Subcutaneous adipose tissue (tissue), 4 donors: ENCODE measurements around the gene ACTL7A. TPM values are rescaled to one million over a fixed set of nuclear protein-coding genes. Genes with fewer than 3 reads are reported as not detected.

Experiments used
- total RNA-seq, 4 donors: library from RNA; depleted of rRNA; stranded (reverse); fragments of >200 nt; gene quantifications; one replicate each; pipeline ENCODE4 v1.1.0, GENCODE V29; 2016
- TF ChIP-seq, protein P1 (sequence below): fragments of 450-650 bp; IDR thresholded peaks from one replicate; pipeline ENCODE4 v1.5.1; 2016; ENCODE audit warnings: low read depth, mild to moderate bottlenecking, control low read depth, antibody characterized with exemption, moderate library complexity

Gene ACTL7A
- total RNA-seq, 4 donors from 2014 or later, result not detected

- TF ChIP-seq, protein P1, sequence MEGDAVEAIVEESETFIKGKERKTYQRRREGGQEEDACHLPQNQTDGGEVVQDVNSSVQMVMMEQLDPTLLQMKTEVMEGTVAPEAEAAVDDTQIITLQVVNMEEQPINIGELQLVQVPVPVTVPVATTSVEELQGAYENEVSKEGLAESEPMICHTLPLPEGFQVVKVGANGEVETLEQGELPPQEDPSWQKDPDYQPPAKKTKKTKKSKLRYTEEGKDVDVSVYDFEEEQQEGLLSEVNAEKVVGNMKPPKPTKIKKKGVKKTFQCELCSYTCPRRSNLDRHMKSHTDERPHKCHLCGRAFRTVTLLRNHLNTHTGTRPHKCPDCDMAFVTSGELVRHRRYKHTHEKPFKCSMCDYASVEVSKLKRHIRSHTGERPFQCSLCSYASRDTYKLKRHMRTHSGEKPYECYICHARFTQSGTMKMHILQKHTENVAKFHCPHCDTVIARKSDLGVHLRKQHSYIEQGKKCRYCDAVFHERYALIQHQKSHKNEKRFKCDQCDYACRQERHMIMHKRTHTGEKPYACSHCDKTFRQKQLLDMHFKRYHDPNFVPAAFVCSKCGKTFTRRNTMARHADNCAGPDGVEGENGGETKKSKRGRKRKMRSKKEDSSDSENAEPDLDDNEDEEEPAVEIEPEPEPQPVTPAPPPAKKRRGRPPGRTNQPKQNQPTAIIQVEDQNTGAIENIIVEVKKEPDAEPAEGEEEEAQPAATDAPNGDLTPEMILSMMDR, result no peak
These were observed 24.0 kb upstream of the ACTL7A start for GRCh38 chr9:108838017-108838416.

DNA sequence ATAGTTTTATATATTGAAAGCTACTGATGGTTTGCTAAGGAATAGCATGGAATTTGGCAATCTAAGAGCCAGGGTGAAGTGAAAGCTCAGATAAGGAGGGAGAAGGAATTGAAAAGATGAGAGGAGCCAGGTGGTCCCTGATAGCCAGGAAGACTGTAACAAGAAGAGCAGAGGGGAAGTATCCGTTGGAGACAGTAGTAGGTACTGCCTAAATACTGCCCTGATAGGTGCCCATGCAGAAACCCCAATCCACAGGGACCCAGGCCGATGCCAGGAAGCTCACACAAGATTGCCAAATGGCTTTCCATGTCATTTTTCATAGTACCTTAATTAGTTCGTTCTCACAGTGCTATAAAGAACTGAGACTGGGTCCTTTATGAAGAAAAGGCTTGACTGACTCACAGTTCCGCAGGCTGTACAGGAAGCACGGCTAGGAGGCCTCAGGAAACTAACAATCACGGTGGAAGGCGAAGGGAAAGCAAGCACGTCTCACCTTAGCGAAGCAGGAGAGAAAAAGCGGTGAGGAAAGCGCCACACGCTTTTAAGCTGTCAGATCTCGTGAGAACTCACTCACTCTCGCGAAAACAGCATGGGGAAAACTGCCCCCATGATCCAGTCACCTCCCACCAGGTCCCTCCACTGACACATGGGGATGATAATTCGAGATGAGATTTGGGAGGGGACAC, 19.3 kb upstream of the ACTL7A start:
- TF ChIP-seq, protein P1, result no peak

DNA sequence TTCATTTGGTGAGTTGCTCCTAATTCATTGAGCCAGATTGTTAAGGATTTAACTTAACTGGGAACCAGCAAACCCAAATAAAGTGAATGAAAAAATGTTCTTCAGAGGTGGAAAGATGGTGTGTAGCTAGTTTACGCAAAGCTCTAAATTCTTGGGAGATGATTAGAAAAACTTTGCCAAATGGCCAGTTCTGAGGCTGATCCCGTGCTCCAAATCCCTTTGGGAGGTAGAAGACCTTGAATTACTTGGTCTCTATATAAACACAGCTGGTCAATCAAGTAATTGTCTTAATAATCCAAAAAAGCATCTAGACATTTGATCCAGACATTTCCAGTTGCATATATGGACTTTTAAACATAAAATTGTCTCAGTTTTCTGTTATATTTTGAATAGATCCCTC, 17.7 kb upstream of the ACTL7A start:
- TF ChIP-seq, protein P1, result no peak

- TF ChIP-seq, protein P1, result no peak
These were observed 17.2 kb upstream of the ACTL7A start for GRCh38 chr9:108844856-108845255.

DNA sequence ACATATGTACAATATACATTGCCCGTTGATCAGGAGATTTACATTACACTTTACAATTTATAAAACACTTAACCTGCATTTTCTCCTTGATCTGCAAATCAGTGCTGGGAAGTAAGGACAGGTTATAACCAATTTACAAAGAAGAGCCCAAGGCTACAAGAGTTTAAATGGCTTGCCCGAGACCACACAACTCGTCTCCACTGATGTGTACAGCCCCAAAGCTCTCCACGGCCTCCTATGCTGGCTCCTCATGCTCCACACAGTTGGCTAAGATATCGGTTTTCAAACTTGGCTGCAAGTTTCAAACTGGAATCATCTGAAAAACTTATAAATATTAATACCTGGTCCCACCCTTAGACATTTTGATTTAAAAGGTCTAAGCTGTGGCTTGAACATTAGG, 16.6 kb upstream of the ACTL7A start:
- TF ChIP-seq, protein P1, result no peak

DNA sequence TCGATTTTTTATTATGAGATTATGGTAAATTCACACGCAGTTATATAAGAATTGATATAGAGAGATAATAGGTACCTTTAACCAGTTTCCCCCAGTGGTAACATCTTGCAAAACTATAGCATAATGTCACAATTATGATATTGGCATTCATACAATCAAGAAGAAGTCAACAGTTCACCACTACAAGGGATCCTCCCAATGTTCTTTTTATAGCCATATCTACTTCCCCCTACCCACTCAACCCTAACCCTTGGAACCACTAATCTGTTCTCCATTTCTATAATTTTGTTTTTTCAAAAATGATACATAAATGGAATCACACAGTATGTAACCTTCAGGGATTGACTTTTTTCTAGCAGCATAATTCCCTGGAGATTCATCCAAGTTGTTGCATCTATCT, 16.1 kb upstream of the ACTL7A start:
- TF ChIP-seq, protein P1, result no peak

DNA sequence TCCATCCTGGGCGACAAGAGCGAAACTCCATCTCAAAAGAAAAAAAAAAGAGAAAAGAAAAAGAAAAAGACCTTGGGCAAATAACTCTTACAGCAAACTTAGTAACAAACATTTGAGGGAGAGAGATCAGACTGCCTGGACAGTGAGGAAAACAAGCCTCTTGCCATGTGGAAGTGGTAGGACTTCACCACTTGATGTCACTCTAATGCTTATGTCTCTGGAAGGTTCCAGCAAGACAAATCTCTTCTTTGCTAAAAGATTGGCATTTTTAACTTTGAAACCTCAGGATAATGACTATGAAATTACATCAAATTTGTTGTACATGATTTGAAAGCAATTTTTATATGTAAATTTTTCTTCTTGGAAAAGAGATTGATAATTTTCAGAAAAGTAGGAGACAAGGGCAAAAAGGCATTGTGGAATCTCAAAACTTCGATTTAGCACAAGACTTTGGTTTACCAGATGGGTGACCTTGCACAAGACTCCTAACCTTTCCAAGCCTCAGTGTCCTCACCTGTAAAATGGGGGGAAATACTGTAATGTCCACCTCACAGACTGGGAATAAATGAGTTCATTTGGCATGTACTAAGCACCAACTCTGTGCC, 11.7 kb upstream of the ACTL7A start:
- TF ChIP-seq, protein P1, result no peak
